GM19395 (cell line): ENCODE results near the gene CX3CL1.

Experiments
- ATAC-seq: cut with Tn5 transposase; IDR thresholded peaks from one replicate; pipeline ENCODE4 v1.9.1; 2021; ENCODE audit warnings: mild to moderate bottlenecking, moderate library complexity; ENCODE audit not compliant: unreplicated experiment

The CX3CL1 gene

GRCh38 chr16:57432989-57433388, 60.7 kb downstream of the CX3CL1 start:
- no peak for ATAC-seq

GRCh38 chr16:57434003-57434402, 61.7 kb downstream of the CX3CL1 start:
- ATAC-seq = no peak
